Panc1 (cell line): ENCODE results near the gene MYCN. TPM values are rescaled to one million over a fixed set of nuclear protein-coding genes. Genes with fewer than 3 reads are reported as not detected.
"Not testable (repeated sequence)": the region's sequence is repeated elsewhere in the genome, so short reads cannot be mapped to it uniquely, and the experiment has no call there.

Experiments
- ATAC-seq: fragments of 200-7000 bp; cut with Tn5 transposase; 2 replicates; pipeline ENCODE4 v1.9.1; 2020; ENCODE audit warnings: mild to moderate bottlenecking, moderate library complexity
- BruUV-seq: library from RNA; stranded (reverse); fragments of 400-500 nt; replicated peaks from 2 replicates; lab custom pipeline; 2021; lab: Mats Ljungman, UMichigan
- CTCF ChIA-PET: fragments of 300-600 bp; sonication (Branson Sonifier 250); formaldehyde crosslinking; loops from one replicate; lab custom pipeline; 2022; ENCODE audit warnings: antibody characterized with exemption; lab: Charles Lee
- POLR2A ChIA-PET: fragments of 300-600 bp; sonication (Branson Sonifier 250); formaldehyde crosslinking; loops from one replicate; lab custom pipeline; 2022; ENCODE audit warnings: antibody characterized with exemption; lab: Charles Lee
- DNase-seq: peaks from one replicate; pipeline ENCODE4 v3.0.0-alpha.2; 2010; ENCODE audit warnings: low read depth, low spot score
- H3K27ac ChIP-seq: 2 replicates; pipeline ENCODE4 v1.5.1; 2011; ENCODE audit warnings: mild to moderate bottlenecking, low read length, inconsistent platforms
- H3K27me3 ChIP-seq: fragments of 200-500 bp; sonication (Bioruptor generic); 2 replicates; pipeline ENCODE4 v1.6.0; 2014; ENCODE audit warnings: low read length, inconsistent platforms; ENCODE audit not compliant: control insufficient read depth, insufficient read depth
- H3K36me3 ChIP-seq: fragments of 200-500 bp; sonication (Bioruptor generic); 2 replicates; pipeline ENCODE4 v1.5.1; 2014; ENCODE audit warnings: inconsistent platforms, mild to moderate bottlenecking, low read length, moderate library complexity; ENCODE audit not compliant: control insufficient read depth, insufficient read depth
- H3K4me1 ChIP-seq: 2 replicates; pipeline ENCODE4 v1.5.1; 2011; ENCODE audit warnings: inconsistent platforms, mild to moderate bottlenecking, low read length, moderate library complexity; ENCODE audit not compliant: control insufficient read depth, insufficient read depth
- H3K4me3 ChIP-seq, 2 experiments: 2 replicates each; pipeline ENCODE4 v1.5.1; 2011 to 2012; ENCODE audit warnings: low read depth in 2 of 2, low read length in 2 of 2, mild to moderate bottlenecking in 2 of 2, inconsistent platforms in 1 of 2, moderate library complexity in 1 of 2
- H3K9me3 ChIP-seq: fragments of 200-500 bp; sonication (Bioruptor generic); 2 replicates; pipeline ENCODE4 v1.5.1; 2014; ENCODE audit warnings: low read depth, mild to moderate bottlenecking, inconsistent platforms, low read length, moderate library complexity; ENCODE audit not compliant: control insufficient read depth, insufficient read depth
- POLR2AphosphoS5 ChIP-seq: IDR thresholded peaks from 2 replicates; pipeline ENCODE4 v1.6.1; 2012; ENCODE audit warnings: mild to moderate bottlenecking, low read depth, low read length, moderate library complexity
- SIN3A ChIP-seq: IDR thresholded peaks from 2 replicates; pipeline ENCODE4 v1.6.1; 2012; ENCODE audit warnings: low read depth, mild to moderate bottlenecking, low read length, moderate library complexity, borderline replicate concordance; ENCODE audit not compliant: insufficient read depth
- TCF7L2 ChIP-seq: IDR thresholded peaks from 2 replicates; pipeline ENCODE4 v1.6.1; 2011; ENCODE audit warnings: mild to moderate bottlenecking, low read depth, low read length, inconsistent platforms
- in situ Hi-C: cut with HindIII; loops from 2 replicates; pipeline ENCODE4 v1.10.0; 2016; ENCODE audit warnings: low sequenced_read_pairs, low pct_unique_long_range_greater_than_20kb
- intact Hi-C: fragments of 100-400 bp; cut with micrococcal nuclease; formaldehyde crosslinking; loops from one replicate; pipeline ENCODE4 v1.10.0; 2022; ENCODE audit not compliant: unreplicated experiment
- total RNA-seq: library from RNA; stranded (reverse); gene quantifications from one replicate; pipeline ENCODE4 v1.2.1, GENCODE V29; 2021; ENCODE audit not compliant: unreplicated experiment
- TF ChIP-seq, protein P1 (sequence below), 2 experiments: IDR thresholded peaks; 2 replicates each; pipeline ENCODE4 v1.6.1; 2011 to 2012; ENCODE audit warnings: low read depth in 2 of 2, control low read depth in 1 of 2, low read length in 1 of 2, mild to moderate bottlenecking in 1 of 2, moderate library complexity in 1 of 2; ENCODE audit not compliant: insufficient read depth in 1 of 2
- TF ChIP-seq, protein P2 (sequence below): fragments of 450-650 bp; IDR thresholded peaks from 2 replicates; pipeline ENCODE4 v1.5.1; 2017; ENCODE audit warnings: mild to moderate bottlenecking

Gene MYCN
- total RNA-seq, 1 experiment from 2014 or later = not detected

DNA sequence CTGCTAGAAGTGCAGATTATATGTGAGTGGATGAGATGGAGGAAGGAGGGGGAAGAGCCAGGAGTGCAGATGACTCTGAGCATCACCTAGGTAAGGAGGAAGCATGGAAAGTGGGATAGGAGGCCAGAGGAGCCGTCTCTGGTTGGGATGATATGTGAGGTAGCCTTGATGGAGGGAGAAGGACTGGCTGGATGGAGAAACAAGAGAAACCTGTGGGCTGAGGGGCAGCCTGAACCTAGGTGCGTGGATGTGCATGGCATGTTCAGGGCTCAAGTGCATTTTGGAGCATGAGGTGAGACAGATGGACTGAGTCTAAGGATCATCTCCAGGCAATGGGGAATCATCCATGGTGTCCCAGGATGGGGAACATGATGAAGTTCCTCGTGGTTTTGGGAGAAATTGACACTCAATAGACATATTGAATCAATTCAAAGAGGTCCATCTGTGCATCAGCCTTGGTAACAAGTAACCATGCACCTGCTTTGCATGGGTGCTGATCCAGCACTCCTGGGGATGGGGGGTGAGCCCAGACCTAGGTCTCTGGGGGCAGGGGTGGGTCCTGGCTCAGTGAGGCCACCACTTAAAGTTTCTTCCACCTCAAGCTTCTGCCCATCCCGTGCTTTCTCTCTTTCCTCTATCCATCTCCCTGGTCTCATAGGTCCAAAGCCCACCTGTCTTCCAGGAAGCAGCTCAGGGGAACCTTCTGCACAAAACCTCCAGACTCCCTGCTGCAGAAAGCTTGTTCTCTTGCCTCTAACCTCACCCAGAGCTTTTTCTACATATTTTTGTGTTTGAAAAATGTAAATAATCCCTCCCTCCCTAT, 19.2 kb downstream of the MYCN start:
- TF ChIP-seq TCF7L2 = no peak
- no peak for TF ChIP-seq SIN3A
- no peak for TF ChIP-seq POLR2AphosphoS5
- TF ChIP-seq, protein P1, sequence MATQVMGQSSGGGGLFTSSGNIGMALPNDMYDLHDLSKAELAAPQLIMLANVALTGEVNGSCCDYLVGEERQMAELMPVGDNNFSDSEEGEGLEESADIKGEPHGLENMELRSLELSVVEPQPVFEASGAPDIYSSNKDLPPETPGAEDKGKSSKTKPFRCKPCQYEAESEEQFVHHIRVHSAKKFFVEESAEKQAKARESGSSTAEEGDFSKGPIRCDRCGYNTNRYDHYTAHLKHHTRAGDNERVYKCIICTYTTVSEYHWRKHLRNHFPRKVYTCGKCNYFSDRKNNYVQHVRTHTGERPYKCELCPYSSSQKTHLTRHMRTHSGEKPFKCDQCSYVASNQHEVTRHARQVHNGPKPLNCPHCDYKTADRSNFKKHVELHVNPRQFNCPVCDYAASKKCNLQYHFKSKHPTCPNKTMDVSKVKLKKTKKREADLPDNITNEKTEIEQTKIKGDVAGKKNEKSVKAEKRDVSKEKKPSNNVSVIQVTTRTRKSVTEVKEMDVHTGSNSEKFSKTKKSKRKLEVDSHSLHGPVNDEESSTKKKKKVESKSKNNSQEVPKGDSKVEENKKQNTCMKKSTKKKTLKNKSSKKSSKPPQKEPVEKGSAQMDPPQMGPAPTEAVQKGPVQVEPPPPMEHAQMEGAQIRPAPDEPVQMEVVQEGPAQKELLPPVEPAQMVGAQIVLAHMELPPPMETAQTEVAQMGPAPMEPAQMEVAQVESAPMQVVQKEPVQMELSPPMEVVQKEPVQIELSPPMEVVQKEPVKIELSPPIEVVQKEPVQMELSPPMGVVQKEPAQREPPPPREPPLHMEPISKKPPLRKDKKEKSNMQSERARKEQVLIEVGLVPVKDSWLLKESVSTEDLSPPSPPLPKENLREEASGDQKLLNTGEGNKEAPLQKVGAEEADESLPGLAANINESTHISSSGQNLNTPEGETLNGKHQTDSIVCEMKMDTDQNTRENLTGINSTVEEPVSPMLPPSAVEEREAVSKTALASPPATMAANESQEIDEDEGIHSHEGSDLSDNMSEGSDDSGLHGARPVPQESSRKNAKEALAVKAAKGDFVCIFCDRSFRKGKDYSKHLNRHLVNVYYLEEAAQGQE (IDR thresholded peaks at IDR 0.05; ENCODE audit: insufficient read depth in 1 of 2, low read depth in 2 of 2, low read length in 1 of 2) = no peak
- TF ChIP-seq, protein P2, sequence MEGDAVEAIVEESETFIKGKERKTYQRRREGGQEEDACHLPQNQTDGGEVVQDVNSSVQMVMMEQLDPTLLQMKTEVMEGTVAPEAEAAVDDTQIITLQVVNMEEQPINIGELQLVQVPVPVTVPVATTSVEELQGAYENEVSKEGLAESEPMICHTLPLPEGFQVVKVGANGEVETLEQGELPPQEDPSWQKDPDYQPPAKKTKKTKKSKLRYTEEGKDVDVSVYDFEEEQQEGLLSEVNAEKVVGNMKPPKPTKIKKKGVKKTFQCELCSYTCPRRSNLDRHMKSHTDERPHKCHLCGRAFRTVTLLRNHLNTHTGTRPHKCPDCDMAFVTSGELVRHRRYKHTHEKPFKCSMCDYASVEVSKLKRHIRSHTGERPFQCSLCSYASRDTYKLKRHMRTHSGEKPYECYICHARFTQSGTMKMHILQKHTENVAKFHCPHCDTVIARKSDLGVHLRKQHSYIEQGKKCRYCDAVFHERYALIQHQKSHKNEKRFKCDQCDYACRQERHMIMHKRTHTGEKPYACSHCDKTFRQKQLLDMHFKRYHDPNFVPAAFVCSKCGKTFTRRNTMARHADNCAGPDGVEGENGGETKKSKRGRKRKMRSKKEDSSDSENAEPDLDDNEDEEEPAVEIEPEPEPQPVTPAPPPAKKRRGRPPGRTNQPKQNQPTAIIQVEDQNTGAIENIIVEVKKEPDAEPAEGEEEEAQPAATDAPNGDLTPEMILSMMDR = no peak
- no peaks in the 10 kb centered on the region for H3K9me3 ChIP-seq
- no peak overlapping the region for H3K4me3 ChIP-seq
- no peaks in the 10 kb centered on the region for H3K27me3 ChIP-seq
- in situ Hi-C loops (no loop called here), intact Hi-C loops (no loop called here)
- DNase-seq (no peak), ATAC-seq (no peak)
- no peaks in the 10 kb centered on the region for H3K4me1 ChIP-seq
- BruUV-seq = no TSS peak
- ChIA-PET CTCF (no interaction called here), POLR2A (no interaction called here)
- no peak overlapping the region for H3K27ac ChIP-seq
- H3K36me3 ChIP-seq = no peaks in the 10 kb centered on the region

DNA sequence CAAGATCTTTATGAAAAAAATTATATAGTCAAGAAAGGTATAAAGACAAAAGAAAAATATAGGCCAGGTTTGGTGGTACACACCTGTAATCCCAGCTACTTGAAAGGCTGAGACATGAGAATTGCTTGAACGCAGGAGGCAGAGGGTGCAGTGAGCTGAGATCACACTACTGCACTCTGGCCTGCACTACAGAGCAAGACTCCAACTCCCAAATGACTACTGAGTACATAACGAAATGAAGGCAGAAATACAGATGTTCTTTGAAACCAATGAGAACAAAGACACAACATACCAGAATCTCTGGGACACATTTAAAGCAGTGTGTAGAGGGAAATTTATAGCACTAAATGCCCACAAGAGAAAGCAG, 19.8 kb downstream of the MYCN start:
- H3K27ac ChIP-seq, in situ Hi-C loops, ATAC-seq, BruUV-seq, H3K4me1 ChIP-seq, CTCF ChIA-PET, DNase-seq, POLR2A ChIA-PET, H3K27me3 ChIP-seq, H3K36me3 ChIP-seq, H3K4me3 ChIP-seq, intact Hi-C loops, H3K9me3 ChIP-seq: not testable (repeated sequence)

DNA sequence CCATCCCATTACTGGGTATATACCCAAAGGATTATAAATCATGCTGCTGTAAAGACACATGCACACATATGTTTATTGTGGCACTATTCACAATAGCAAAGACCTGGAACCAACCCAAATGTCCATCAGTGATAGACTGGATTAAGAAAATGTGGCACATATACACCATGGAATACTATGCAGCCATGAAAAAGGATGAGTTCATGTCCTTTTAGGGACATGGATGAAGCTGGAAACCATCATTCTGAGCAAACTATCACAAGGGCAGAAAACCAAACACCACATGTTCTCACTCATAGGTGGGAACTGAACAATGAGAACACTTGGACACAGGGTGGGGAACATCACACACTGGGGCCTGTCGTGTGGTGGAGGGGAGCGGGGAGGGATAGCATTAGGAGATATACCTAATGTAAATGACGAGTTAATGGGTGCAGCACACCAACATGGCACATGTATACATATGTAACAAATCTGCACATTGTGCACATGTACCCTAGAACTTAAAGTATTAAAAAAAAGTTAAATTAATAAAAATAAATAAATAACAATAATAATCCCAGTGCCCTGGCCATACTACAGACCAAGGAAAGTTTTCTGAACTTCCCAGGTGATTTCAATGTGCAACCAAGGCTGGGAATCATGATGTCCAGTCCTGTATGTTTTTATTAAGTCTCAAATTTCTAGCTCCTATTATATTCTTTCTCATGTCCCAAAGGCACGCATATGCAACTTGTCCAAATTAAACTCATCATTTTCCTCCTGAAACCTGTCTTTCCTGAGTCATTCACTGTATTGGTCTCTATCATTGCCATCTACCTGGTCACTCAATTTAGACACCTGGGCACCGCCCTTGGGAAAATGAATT, 23.0 kb downstream of the MYCN start:
- CTCF ChIA-PET = interaction anchor here (0.5 kb wide), 1 partner anchor 255 kb away, joined by 3 read pairs; no protein-coding TSS in a partner anchor
- H3K27ac ChIP-seq, POLR2A ChIA-PET, intact Hi-C loops, H3K27me3 ChIP-seq, DNase-seq, H3K9me3 ChIP-seq, in situ Hi-C loops, H3K4me3 ChIP-seq, H3K4me1 ChIP-seq, H3K36me3 ChIP-seq, BruUV-seq, ATAC-seq: not testable (repeated sequence)
